ENCODE data around the gene TMEM258.

- TF ChIP-seq CEBPB (IDR thresholded peaks at IDR 0.05) (no peak), RAD21 (IDR thresholded peaks at IDR 0.05; ENCODE audit: low read depth) (no peak), EP300 (IDR thresholded peaks at IDR 0.05; ENCODE audit: borderline replicate concordance) (no peak), CREB1 (IDR thresholded peaks at IDR 0.05; ENCODE audit: low read depth) (no peak), REST (IDR thresholded peaks at IDR 0.05; ENCODE audit: low read depth) (no peak)
These were observed 50.0 kb downstream of the TMEM258 start for GRCh38 chr11:61742391-61742790.

All from Ishikawa (cell line).